ENCODE results near the gene TNF. TPM values are rescaled to one million over a fixed set of nuclear protein-coding genes. Genes with fewer than 3 reads are reported as not detected.

Gene TNF
- total RNA-seq, 2 experiments from 2014 or later, result 89.2 to 92.5 TPM

GRCh38 chr6:31626952-31627351 is 51.6 kb downstream of the TNF start:
- CTCF ChIA-PET, result interaction anchor here (1.3 kb wide), 1 partner anchor 9 kb away, joined by 5 read pairs; no protein-coding TSS in a partner anchor
- no peaks in the 10 kb centered on the region for H3K9me3 Mint-ChIP-seq
- TF ChIP-seq, protein P1, sequence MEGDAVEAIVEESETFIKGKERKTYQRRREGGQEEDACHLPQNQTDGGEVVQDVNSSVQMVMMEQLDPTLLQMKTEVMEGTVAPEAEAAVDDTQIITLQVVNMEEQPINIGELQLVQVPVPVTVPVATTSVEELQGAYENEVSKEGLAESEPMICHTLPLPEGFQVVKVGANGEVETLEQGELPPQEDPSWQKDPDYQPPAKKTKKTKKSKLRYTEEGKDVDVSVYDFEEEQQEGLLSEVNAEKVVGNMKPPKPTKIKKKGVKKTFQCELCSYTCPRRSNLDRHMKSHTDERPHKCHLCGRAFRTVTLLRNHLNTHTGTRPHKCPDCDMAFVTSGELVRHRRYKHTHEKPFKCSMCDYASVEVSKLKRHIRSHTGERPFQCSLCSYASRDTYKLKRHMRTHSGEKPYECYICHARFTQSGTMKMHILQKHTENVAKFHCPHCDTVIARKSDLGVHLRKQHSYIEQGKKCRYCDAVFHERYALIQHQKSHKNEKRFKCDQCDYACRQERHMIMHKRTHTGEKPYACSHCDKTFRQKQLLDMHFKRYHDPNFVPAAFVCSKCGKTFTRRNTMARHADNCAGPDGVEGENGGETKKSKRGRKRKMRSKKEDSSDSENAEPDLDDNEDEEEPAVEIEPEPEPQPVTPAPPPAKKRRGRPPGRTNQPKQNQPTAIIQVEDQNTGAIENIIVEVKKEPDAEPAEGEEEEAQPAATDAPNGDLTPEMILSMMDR (IDR thresholded peaks at IDR 0.05), result no peak
- H3K27ac Mint-ChIP-seq, result no peak overlapping the region
- peaks cover 23% of the 10 kb centered on the region for H3K4me1 Mint-ChIP-seq (ENCODE audit: low read depth)
- intact Hi-C loops (cut with micrococcal nuclease), result no loop called here
- H3K4me3 Mint-ChIP-seq, result no peak overlapping the region
- no peaks in the 10 kb centered on the region for H3K27me3 Mint-ChIP-seq
- ATAC-seq (no peak), DNase-seq (no peak)
- POLR2A ChIA-PET, result interaction anchor here (0.6 to 11.4 kb wide), 5 partner anchors 13 to 180 kb away, joined by 3 to 235 read pairs (median 3); partner anchors contain the start of genes APOM, BAG6 and LSM2
- peaks cover 84% of the 10 kb centered on the region for H3K36me3 Mint-ChIP-seq (ENCODE audit: low read depth)

GRCh38 chr6:31627690-31628287 is 52.4 kb downstream of the TNF start:
- TF ChIP-seq, protein P1 (IDR thresholded peaks at IDR 0.05), result no peak
- CTCF ChIA-PET, result interaction anchor here (1.3 kb wide), 1 partner anchor 8 kb away, joined by 5 read pairs; no protein-coding TSS in a partner anchor
- Mint-ChIP-seq H3K36me3 (ENCODE audit: low read depth) (peaks cover 79% of the 10 kb centered on the region), H3K9me3 (no peaks in the 10 kb centered on the region), H3K4me1 (ENCODE audit: low read depth) (peaks cover 15% of the 10 kb centered on the region), H3K4me3 (no peak overlapping the region), H3K27ac (no peak overlapping the region), H3K27me3 (no peaks in the 10 kb centered on the region)
- DNase-seq (no peak), ATAC-seq (no peak)
- POLR2A ChIA-PET, result interaction anchor here (1.4 to 11.4 kb wide), 4 partner anchors 12 to 179 kb away, joined by 3 to 235 read pairs (median 11); partner anchors contain the start of genes BAG6 and LSM2
- intact Hi-C loops (cut with micrococcal nuclease), result no loop called here

Other genes with a start within 250 kb of the TNF start
- 1,000 to 10,000 TPM; 2,892 to 2,968 TPM for gene HLA-B, start 218.4 kb upstream of the TNF start, total RNA-seq
- 1 to 10 TPM; 5.6 to 6.0 TPM for gene MICA, start 172.0 kb upstream of the TNF start, total RNA-seq
- 10 to 100 TPM; 17.0 to 17.7 TPM for gene MICB, start 77.4 kb upstream of the TNF start, total RNA-seq
- gene MCCD1, start 46.6 kb upstream of the TNF start, total RNA-seq, result not detected
- gene DDX39B, start 33.6 kb upstream of the TNF start, total RNA-seq, result 100 to 1,000 TPM; 568 to 572 TPM
- 1 to 10 TPM in 1 of 2 experiments, under 1 TPM in 1; 0.86 to 1.1 TPM for gene ATP6V1G2, start 29.0 kb upstream of the TNF start, total RNA-seq
- gene NFKBIL1, start 28.0 kb upstream of the TNF start, total RNA-seq, result 10 to 100 TPM; 11.3 to 13.0 TPM
- gene LTA, start 3.3 kb upstream of the TNF start, total RNA-seq, result 100 to 1,000 TPM; 713 to 724 TPM
- 100 to 1,000 TPM; 368 to 375 TPM for gene LTB, start 6.9 kb downstream of the TNF start, total RNA-seq
- 10 to 100 TPM; 40.4 to 43.6 TPM for gene LST1, start 10.7 kb downstream of the TNF start, total RNA-seq
- gene NCR3, start 17.4 kb downstream of the TNF start, total RNA-seq, result 10 to 100 TPM; 60.1 to 60.3 TPM
- gene AIF1, start 39.7 kb downstream of the TNF start, total RNA-seq, result 100 to 1,000 TPM; 240 to 253 TPM
- 100 to 1,000 TPM; 257 to 262 TPM for gene PRRC2A, start 45.1 kb downstream of the TNF start, total RNA-seq
- gene BAG6, start 77.1 kb downstream of the TNF start, total RNA-seq, result 100 to 1,000 TPM; 303 to 318 TPM
- 1 to 10 TPM; 4.4 to 4.9 TPM for gene APOM, start 80.3 kb downstream of the TNF start, total RNA-seq
- 10 to 100 TPM; 11.4 to 11.7 TPM for gene C6orf47, start 85.2 kb downstream of the TNF start, total RNA-seq
- gene GPANK1, start 89.4 kb downstream of the TNF start, total RNA-seq, result 10 to 100 TPM; 29.4 to 30.9 TPM
- 100 to 1,000 TPM; 241 to 247 TPM for gene CSNK2B, start 90.5 kb downstream of the TNF start, total RNA-seq
- gene LY6G5B, start 94.4 kb downstream of the TNF start, total RNA-seq, result 10 to 100 TPM; 14.7 to 16.1 TPM
- gene LY6G5C, start 105.5 kb downstream of the TNF start, total RNA-seq, result 1 to 10 TPM; 1.6 to 2.3 TPM
- gene ABHD16A, start 127.8 kb downstream of the TNF start, total RNA-seq, result 10 to 100 TPM; 23.7 to 24.3 TPM
- not detected for gene LY6G6F, start 131.3 kb downstream of the TNF start, total RNA-seq
- gene LY6G6D, start 139.8 kb downstream of the TNF start, total RNA-seq, result not detected
- not detected for gene LY6G6C, start 146.2 kb downstream of the TNF start, total RNA-seq
- under 1 TPM; 0.65 to 0.81 TPM for gene MPIG6B, start 147.8 kb downstream of the TNF start, total RNA-seq
- 1 to 10 TPM; 6.3 to 6.9 TPM for gene DDAH2, start 153.7 kb downstream of the TNF start, total RNA-seq
- gene CLIC1, start 161.0 kb downstream of the TNF start, total RNA-seq, result 100 to 1,000 TPM; 334 to 346 TPM
- gene MSH5, start 164.4 kb downstream of the TNF start, total RNA-seq, result 100 to 1,000 TPM in 1 of 2 experiments, 10 to 100 TPM in 1; 96.9 to 105 TPM
- gene SAPCD1, start 187.1 kb downstream of the TNF start, total RNA-seq, result 10 to 100 TPM; 13.6 to 18.7 TPM
- 1 to 10 TPM; 1.6 TPM for gene VWA7, start 201.8 kb downstream of the TNF start, total RNA-seq
- 100 to 1,000 TPM; 150 to 153 TPM for gene VARS1, start 220.2 kb downstream of the TNF start, total RNA-seq
- gene LSM2, start 231.4 kb downstream of the TNF start, total RNA-seq, result 100 to 1,000 TPM; 117 to 120 TPM
- gene HSPA1L, start 239.7 kb downstream of the TNF start, total RNA-seq, result 1 to 10 TPM; 1.7 to 2.0 TPM
- gene HSPA1A, start 240.0 kb downstream of the TNF start, total RNA-seq, result 10 to 100 TPM; 36.6 to 37.8 TPM

All from activated CD8-positive, alpha-beta T cell treated with anti-CD3 and anti-CD28 coated beads for 36 hours (primary cell).